HepG2 (cell line): ENCODE measurements around the gene TLR6. TPM values are rescaled to one million over a fixed set of nuclear protein-coding genes. Genes with fewer than 3 reads are reported as not detected.
A peak's percentile ranks its signal among the peaks of the same experiment; 100 is the strongest.

ENCODE experiments used
- FOXK2 ChIP-seq: fragments of 450-650 bp; IDR thresholded peaks from 2 replicates; pipeline ENCODE4 v1.6.1; 2016
- GATAD2A ChIP-seq: IDR thresholded peaks from 2 replicates; pipeline ENCODE4 v1.6.1; 2016
- ISL2 ChIP-seq: sonication (generic); formaldehyde crosslinking; IDR thresholded peaks from 2 replicates; pipeline ENCODE4 v1.5.0; 2020; ENCODE audit warnings: missing genetic modification reagents
- JUNB ChIP-seq: sonication (generic); formaldehyde crosslinking; IDR thresholded peaks from 2 replicates; pipeline ENCODE4 v1.8.0; 2022; ENCODE audit warnings: missing genetic modification reagents, mild to moderate bottlenecking, borderline replicate concordance
- MAFK ChIP-seq, 2 experiments: IDR thresholded peaks in 1 of 2; conservative IDR thresholded peaks in 1 of 2; 2 replicates each; pipeline ENCODE4 v1.6.1; 2011; ENCODE audit warnings: improper control_type of control experiment in 2 of 2, low read length in 2 of 2
- NAIF1 ChIP-seq: sonication (generic); formaldehyde crosslinking; IDR thresholded peaks from 2 replicates; pipeline ENCODE4 v1.5.0; 2020; ENCODE audit warnings: mild to moderate bottlenecking, missing genetic modification reagents, borderline replicate concordance
- RBFOX2 ChIP-seq: fragments of 200-400 bp; formaldehyde crosslinking; IDR thresholded peaks from 2 replicates; pipeline ENCODE4 v1.6.1; 2017; ENCODE audit warnings: low read depth, mild to moderate bottlenecking, low read length
- TBP ChIP-seq: sonication (generic); formaldehyde crosslinking; IDR thresholded peaks from 2 replicates; pipeline ENCODE4 v1.5.0; 2020; ENCODE audit warnings: missing genetic modification reagents
- TP53 ChIP-seq: sonication (generic); formaldehyde crosslinking; conservative IDR thresholded peaks from 2 replicates; pipeline ENCODE4 v1.4.0; 2020; ENCODE audit warnings: missing genetic modification reagents
- TSC22D2 ChIP-seq: sonication (generic); formaldehyde crosslinking; IDR thresholded peaks from 2 replicates; pipeline ENCODE4 v1.5.1; 2020; ENCODE audit warnings: missing genetic modification reagents, mild to moderate bottlenecking, borderline replicate concordance
- ZFAT ChIP-seq: sonication (generic); formaldehyde crosslinking; conservative IDR thresholded peaks from 2 replicates; pipeline ENCODE4 v1.8.1; 2023; ENCODE audit warnings: missing genetic modification reagents, inconsistent platforms
- ZNF180 ChIP-seq: sonication (generic); formaldehyde crosslinking; IDR thresholded peaks from 2 replicates; pipeline ENCODE4 v1.4.0; 2020; ENCODE audit warnings: low read depth, missing genetic modification reagents, borderline replicate concordance
- ZNF678 ChIP-seq: sonication (generic); formaldehyde crosslinking; IDR thresholded peaks from 2 replicates; pipeline ENCODE4 v1.4.0; 2020; ENCODE audit warnings: mild to moderate bottlenecking, missing genetic modification reagents
- ZNF749 ChIP-seq: sonication (generic); formaldehyde crosslinking; IDR thresholded peaks from 2 replicates; pipeline ENCODE4 v1.8.0; 2022; ENCODE audit warnings: mild to moderate bottlenecking, missing genetic modification reagents, moderate library complexity, borderline replicate concordance
- polyA plus RNA-seq, 8 experiments: library from polyadenylated mRNA; depleted of rRNA in 3 of 8; stranded (reverse) in 7 of 8; unstranded in 1 of 8; fragments of >200 nt; fragmentation: Illumina TruSeq in 4 of 8; extraction: Trizol in 4 of 8; gene quantifications; 2 replicates each; pipeline versions ENCODE4 v1.2.1 to v1.2.3, GENCODE V29; 2011 to 2016; ENCODE audit warnings: low read depth in 4 of 8, missing spikeins in 1 of 8, mixed read lengths in 1 of 8; ENCODE audit not compliant: insufficient read depth in 1 of 8
- total RNA-seq, 5 experiments: library from RNA; depleted of rRNA; stranded (reverse); fragments of >200 nt; fragmentation: Illumina TruSeq; extraction: Trizol; gene quantifications; 2 replicates each; pipeline ENCODE4 v1.2.3, GENCODE V29; 2016; ENCODE audit warnings: low read depth in 1 of 5
- TF ChIP-seq, protein P1 (sequence below): sonication (generic); formaldehyde crosslinking; IDR thresholded peaks from 2 replicates; pipeline ENCODE4 v1.4.0; 2020; ENCODE audit warnings: mild to moderate bottlenecking, missing genetic modification reagents
- TF ChIP-seq, protein P2 (sequence below), 2 experiments: sonication (generic) in 1 of 2; formaldehyde crosslinking in 1 of 2; IDR thresholded peaks; 2 replicates each; pipeline versions ENCODE4 v1.4.0 to v1.6.1; 2018 to 2020; ENCODE audit warnings: missing genetic modification reagents in 2 of 2, borderline replicate concordance in 1 of 2, low read depth in 1 of 2, mild to moderate bottlenecking in 1 of 2, missing biosample characterization in 1 of 2
- TF ChIP-seq, protein P3 (sequence below): sonication (generic); formaldehyde crosslinking; IDR thresholded peaks from 2 replicates; pipeline ENCODE4 v1.4.0; 2020; ENCODE audit warnings: missing genetic modification reagents, borderline replicate concordance
- TF ChIP-seq, protein P4 (sequence below), 2 experiments: fragments of 450-650 bp in 1 of 2; sonication (generic) in 1 of 2; formaldehyde crosslinking; IDR thresholded peaks; 2 replicates each; pipeline versions ENCODE4 v1.5.0 to v1.8.0; 2020 to 2022; ENCODE audit warnings: mild to moderate bottlenecking in 1 of 2, missing genetic modification reagents in 1 of 2
- TF ChIP-seq, protein P5 (sequence below): sonication (generic); formaldehyde crosslinking; IDR thresholded peaks from 2 replicates; pipeline ENCODE4 v1.5.0; 2020; ENCODE audit warnings: missing genetic modification reagents

TLR6 gene
- total and polyA plus RNA-seq, 2 of the 13 experiments (the other 11 are each of a cell fraction or from before 2014, with no cell fraction given), result 0.33 to 0.71 TPM

DNA sequence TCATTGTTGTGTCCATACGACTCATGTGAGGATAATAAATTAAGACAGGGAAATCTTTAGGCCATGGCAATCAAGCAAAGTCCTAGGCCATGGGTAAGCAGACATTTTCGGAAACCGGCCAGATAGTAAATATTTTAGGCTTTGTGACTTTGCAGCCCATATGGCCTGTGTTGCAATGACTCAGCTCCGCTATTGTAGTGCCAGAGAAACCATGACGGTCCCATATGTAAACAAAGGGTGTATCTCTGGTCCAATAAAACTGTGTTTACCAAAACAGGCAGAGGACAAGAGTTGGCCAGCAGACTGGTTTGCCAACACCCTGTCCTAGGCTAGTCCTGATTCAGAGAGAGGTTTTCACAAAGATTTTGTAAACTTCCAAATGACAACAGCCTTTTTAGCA is 16.0 kb upstream of the TLR6 start (continued):
- TF ChIP-seq ZFAT (CRISPR knock-in tag), result no peak
- TF ChIP-seq GATAD2A (CRISPR knock-in tag), result peak; percentile 89
- TF ChIP-seq, protein P1, sequence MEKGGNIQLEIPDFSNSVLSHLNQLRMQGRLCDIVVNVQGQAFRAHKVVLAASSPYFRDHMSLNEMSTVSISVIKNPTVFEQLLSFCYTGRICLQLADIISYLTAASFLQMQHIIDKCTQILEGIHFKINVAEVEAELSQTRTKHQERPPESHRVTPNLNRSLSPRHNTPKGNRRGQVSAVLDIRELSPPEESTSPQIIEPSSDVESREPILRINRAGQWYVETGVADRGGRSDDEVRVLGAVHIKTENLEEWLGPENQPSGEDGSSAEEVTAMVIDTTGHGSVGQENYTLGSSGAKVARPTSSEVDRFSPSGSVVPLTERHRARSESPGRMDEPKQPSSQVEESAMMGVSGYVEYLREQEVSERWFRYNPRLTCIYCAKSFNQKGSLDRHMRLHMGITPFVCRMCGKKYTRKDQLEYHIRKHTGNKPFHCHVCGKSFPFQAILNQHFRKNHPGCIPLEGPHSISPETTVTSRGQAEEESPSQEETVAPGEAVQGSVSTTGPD (CRISPR knock-in tag), result peak; percentile 96
- TF ChIP-seq, protein P2, sequence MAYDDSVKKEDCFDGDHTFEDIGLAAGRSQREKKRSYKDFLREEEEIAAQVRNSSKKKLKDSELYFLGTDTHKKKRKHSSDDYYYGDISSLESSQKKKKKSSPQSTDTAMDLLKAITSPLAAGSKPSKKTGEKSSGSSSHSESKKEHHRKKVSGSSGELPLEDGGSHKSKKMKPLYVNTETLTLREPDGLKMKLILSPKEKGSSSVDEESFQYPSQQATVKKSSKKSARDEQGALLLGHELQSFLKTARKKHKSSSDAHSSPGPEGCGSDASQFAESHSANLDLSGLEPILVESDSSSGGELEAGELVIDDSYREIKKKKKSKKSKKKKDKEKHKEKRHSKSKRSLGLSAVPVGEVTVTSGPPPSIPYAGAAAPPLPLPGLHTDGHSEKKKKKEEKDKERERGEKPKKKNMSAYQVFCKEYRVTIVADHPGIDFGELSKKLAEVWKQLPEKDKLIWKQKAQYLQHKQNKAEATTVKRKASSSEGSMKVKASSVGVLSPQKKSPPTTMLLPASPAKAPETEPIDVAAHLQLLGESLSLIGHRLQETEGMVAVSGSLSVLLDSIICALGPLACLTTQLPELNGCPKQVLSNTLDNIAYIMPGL (CRISPR knock-in tag; IDR thresholded peaks at IDR 0.05; ENCODE audit: borderline replicate concordance in 1 of 2, low read depth in 1 of 2), result no peak
- TF ChIP-seq TSC22D2, result no peak
- 0 out of 2 replicates have a peak, but pooled peaks have one; percentile 16 for TF ChIP-seq ISL2 (CRISPR knock-in tag)
- TF ChIP-seq NAIF1 (CRISPR knock-in tag), result no peak
- no peak for TF ChIP-seq ZNF678 (CRISPR knock-in tag)
- peak; percentile 79 for TF ChIP-seq FOXK2
- no peak for TF ChIP-seq TP53
- TF ChIP-seq, protein P3, sequence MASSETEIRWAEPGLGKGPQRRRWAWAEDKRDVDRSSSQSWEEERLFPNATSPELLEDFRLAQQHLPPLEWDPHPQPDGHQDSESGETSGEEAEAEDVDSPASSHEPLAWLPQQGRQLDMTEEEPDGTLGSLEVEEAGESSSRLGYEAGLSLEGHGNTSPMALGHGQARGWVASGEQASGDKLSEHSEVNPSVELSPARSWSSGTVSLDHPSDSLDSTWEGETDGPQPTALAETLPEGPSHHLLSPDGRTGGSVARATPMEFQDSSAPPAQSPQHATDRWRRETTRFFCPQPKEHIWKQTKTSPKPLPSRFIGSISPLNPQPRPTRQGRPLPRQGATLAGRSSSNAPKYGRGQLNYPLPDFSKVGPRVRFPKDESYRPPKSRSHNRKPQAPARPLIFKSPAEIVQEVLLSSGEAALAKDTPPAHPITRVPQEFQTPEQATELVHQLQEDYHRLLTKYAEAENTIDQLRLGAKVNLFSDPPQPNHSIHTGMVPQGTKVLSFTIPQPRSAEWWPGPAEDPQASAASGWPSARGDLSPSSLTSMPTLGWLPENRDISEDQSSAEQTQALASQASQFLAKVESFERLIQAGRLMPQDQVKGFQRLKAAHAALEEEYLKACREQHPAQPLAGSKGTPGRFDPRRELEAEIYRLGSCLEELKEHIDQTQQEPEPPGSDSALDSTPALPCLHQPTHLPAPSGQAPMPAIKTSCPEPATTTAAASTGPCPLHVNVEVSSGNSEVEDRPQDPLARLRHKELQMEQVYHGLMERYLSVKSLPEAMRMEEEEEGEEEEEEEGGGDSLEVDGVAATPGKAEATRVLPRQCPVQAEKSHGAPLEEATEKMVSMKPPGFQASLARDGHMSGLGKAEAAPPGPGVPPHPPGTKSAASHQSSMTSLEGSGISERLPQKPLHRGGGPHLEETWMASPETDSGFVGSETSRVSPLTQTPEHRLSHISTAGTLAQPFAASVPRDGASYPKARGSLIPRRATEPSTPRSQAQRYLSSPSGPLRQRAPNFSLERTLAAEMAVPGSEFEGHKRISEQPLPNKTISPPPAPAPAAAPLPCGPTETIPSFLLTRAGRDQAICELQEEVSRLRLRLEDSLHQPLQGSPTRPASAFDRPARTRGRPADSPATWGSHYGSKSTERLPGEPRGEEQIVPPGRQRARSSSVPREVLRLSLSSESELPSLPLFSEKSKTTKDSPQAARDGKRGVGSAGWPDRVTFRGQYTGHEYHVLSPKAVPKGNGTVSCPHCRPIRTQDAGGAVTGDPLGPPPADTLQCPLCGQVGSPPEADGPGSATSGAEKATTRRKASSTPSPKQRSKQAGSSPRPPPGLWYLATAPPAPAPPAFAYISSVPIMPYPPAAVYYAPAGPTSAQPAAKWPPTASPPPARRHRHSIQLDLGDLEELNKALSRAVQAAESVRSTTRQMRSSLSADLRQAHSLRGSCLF (CRISPR knock-in tag), result no peak
- TF ChIP-seq ZNF180, result no peak
- TF ChIP-seq TBP, result no peak
- TF ChIP-seq JUNB, result no peak; the same call in 1 of the 2 replicates
- TF ChIP-seq MAFK (conservative IDR thresholded peaks at IDR 0.05 in 1 of 2, IDR thresholded peaks at IDR 0.05 in 1 of 2; ENCODE audit: low read length in 2 of 2), result 0 out of 4 replicates have a peak, but pooled peaks of 1 of the 2 experiments have one; percentile 25
- TF ChIP-seq, protein P4, sequence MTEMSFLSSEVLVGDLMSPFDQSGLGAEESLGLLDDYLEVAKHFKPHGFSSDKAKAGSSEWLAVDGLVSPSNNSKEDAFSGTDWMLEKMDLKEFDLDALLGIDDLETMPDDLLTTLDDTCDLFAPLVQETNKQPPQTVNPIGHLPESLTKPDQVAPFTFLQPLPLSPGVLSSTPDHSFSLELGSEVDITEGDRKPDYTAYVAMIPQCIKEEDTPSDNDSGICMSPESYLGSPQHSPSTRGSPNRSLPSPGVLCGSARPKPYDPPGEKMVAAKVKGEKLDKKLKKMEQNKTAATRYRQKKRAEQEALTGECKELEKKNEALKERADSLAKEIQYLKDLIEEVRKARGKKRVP (CRISPR knock-in tag; IDR thresholded peaks at IDR 0.05), result peak in 1 of 2 experiments; percentile 71; a peak in 1 of 4 replicates
- TF ChIP-seq RBFOX2, result peak; percentile 43; the same call in 1 of the 2 replicates
- TF ChIP-seq ZNF749 (CRISPR knock-in tag), result no peak
- TF ChIP-seq, protein P5, sequence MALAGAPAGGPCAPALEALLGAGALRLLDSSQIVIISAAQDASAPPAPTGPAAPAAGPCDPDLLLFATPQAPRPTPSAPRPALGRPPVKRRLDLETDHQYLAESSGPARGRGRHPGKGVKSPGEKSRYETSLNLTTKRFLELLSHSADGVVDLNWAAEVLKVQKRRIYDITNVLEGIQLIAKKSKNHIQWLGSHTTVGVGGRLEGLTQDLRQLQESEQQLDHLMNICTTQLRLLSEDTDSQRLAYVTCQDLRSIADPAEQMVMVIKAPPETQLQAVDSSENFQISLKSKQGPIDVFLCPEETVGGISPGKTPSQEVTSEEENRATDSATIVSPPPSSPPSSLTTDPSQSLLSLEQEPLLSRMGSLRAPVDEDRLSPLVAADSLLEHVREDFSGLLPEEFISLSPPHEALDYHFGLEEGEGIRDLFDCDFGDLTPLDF, result no peak
